ENCODE measurements around the gene MICAL3. TPM values are rescaled to one million over a fixed set of nuclear protein-coding genes. Genes with fewer than 3 reads are reported as not detected.
A peak's percentile ranks its signal among the peaks of the same experiment; 100 is the strongest.

Gene MICAL3
- total and polyA plus RNA-seq, 9 of the 15 experiments (the other 6 are each of a cell fraction or from before 2014, with no cell fraction given): 0.53 to 32.1 (median 12.3) TPM

GRCh38 chr22:17980638-17981051, 43.7 kb downstream of the MICAL3 start (continued):
- TF ChIP-seq NCOR1 (IDR thresholded peaks at IDR 0.05) (peak; percentile 98), POLR3G (IDR thresholded peaks at IDR 0.05; ENCODE audit: extremely low read depth, insufficient read length, insufficient replicate concordance) (no peak), ZBTB33 (CRISPR knock-in tag; IDR thresholded peaks at IDR 0.05) (no peak), HMBOX1 (IDR thresholded peaks at IDR 0.05) (no peak), REST (IDR thresholded peaks at IDR 0.05; ENCODE audit: borderline replicate concordance) (peak; percentile 37; the same call in 1 of the 2 replicates), REST (CRISPR knock-in tag; IDR thresholded peaks at IDR 0.05; ENCODE audit: low read depth) (no peak), BCLAF1 (IDR thresholded peaks at IDR 0.05; ENCODE audit: borderline replicate concordance in 1 of 2, control insufficient read depth in 1 of 2, low read depth in 2 of 2, low read length in 1 of 2) (no peak), NFYB (IDR thresholded peaks at IDR 0.05; ENCODE audit: extremely low read depth, insufficient read length) (no peak), MLLT1 (IDR thresholded peaks at IDR 0.05) (peak; percentile 77 to 81; a peak in 1 of 4 replicates), RBM39 (optimal IDR thresholded peaks at IDR 0.05; ENCODE audit: low read depth, low read length) (peak; percentile 52), PCBP1 (IDR thresholded peaks at IDR 0.05; ENCODE audit: low read depth, low read length, poor library complexity, severe bottlenecking) (no peak)

Measured in K562 (cell line).